Panc1 (cell line): Measurements from ENCODE around the gene IFT172. TPM values are rescaled to one million over a fixed set of nuclear protein-coding genes. Genes with fewer than 3 reads are reported as not detected.

Experiments used
- ATAC-seq: fragments of 200-7000 bp; cut with Tn5 transposase; 2 replicates; pipeline ENCODE4 v1.9.1; 2020; ENCODE audit warnings: mild to moderate bottlenecking, moderate library complexity
- BruUV-seq: library from RNA; stranded (reverse); fragments of 400-500 nt; replicated peaks from 2 replicates; lab custom pipeline; 2021; lab: Mats Ljungman, UMichigan
- CTCF ChIA-PET: fragments of 300-600 bp; sonication (Branson Sonifier 250); formaldehyde crosslinking; loops from one replicate; lab custom pipeline; 2022; ENCODE audit warnings: antibody characterized with exemption; lab: Charles Lee
- POLR2A ChIA-PET: fragments of 300-600 bp; sonication (Branson Sonifier 250); formaldehyde crosslinking; loops from one replicate; lab custom pipeline; 2022; ENCODE audit warnings: antibody characterized with exemption; lab: Charles Lee
- DNase-seq: peaks from one replicate; pipeline ENCODE4 v3.0.0-alpha.2; 2010; ENCODE audit warnings: low read depth, low spot score
- H3K27ac ChIP-seq: 2 replicates; pipeline ENCODE4 v1.5.1; 2011; ENCODE audit warnings: mild to moderate bottlenecking, low read length, inconsistent platforms
- H3K27me3 ChIP-seq: fragments of 200-500 bp; sonication (Bioruptor generic); 2 replicates; pipeline ENCODE4 v1.6.0; 2014; ENCODE audit warnings: low read length, inconsistent platforms; ENCODE audit not compliant: control insufficient read depth, insufficient read depth
- H3K36me3 ChIP-seq: fragments of 200-500 bp; sonication (Bioruptor generic); 2 replicates; pipeline ENCODE4 v1.5.1; 2014; ENCODE audit warnings: inconsistent platforms, mild to moderate bottlenecking, low read length, moderate library complexity; ENCODE audit not compliant: control insufficient read depth, insufficient read depth
- H3K4me1 ChIP-seq: 2 replicates; pipeline ENCODE4 v1.5.1; 2011; ENCODE audit warnings: inconsistent platforms, mild to moderate bottlenecking, low read length, moderate library complexity; ENCODE audit not compliant: control insufficient read depth, insufficient read depth
- H3K4me3 ChIP-seq, 2 experiments: 2 replicates each; pipeline ENCODE4 v1.5.1; 2011 to 2012; ENCODE audit warnings: low read depth in 2 of 2, low read length in 2 of 2, mild to moderate bottlenecking in 2 of 2, inconsistent platforms in 1 of 2, moderate library complexity in 1 of 2
- H3K9me3 ChIP-seq: fragments of 200-500 bp; sonication (Bioruptor generic); 2 replicates; pipeline ENCODE4 v1.5.1; 2014; ENCODE audit warnings: low read depth, mild to moderate bottlenecking, inconsistent platforms, low read length, moderate library complexity; ENCODE audit not compliant: control insufficient read depth, insufficient read depth
- POLR2AphosphoS5 ChIP-seq: IDR thresholded peaks from 2 replicates; pipeline ENCODE4 v1.6.1; 2012; ENCODE audit warnings: mild to moderate bottlenecking, low read depth, low read length, moderate library complexity
- REST ChIP-seq, 2 experiments: IDR thresholded peaks; 2 replicates each; pipeline ENCODE4 v1.6.1; 2011 to 2012; ENCODE audit warnings: low read depth in 2 of 2, control low read depth in 1 of 2, low read length in 1 of 2, mild to moderate bottlenecking in 1 of 2, moderate library complexity in 1 of 2; ENCODE audit not compliant: insufficient read depth in 1 of 2
- SIN3A ChIP-seq: IDR thresholded peaks from 2 replicates; pipeline ENCODE4 v1.6.1; 2012; ENCODE audit warnings: low read depth, mild to moderate bottlenecking, low read length, moderate library complexity, borderline replicate concordance; ENCODE audit not compliant: insufficient read depth
- TCF7L2 ChIP-seq: IDR thresholded peaks from 2 replicates; pipeline ENCODE4 v1.6.1; 2011; ENCODE audit warnings: mild to moderate bottlenecking, low read depth, low read length, inconsistent platforms
- in situ Hi-C: cut with HindIII; loops from 2 replicates; pipeline ENCODE4 v1.10.0; 2016; ENCODE audit warnings: low sequenced_read_pairs, low pct_unique_long_range_greater_than_20kb
- intact Hi-C: fragments of 100-400 bp; cut with micrococcal nuclease; formaldehyde crosslinking; loops from one replicate; pipeline ENCODE4 v1.10.0; 2022; ENCODE audit not compliant: unreplicated experiment
- total RNA-seq: library from RNA; stranded (reverse); gene quantifications from one replicate; pipeline ENCODE4 v1.2.1, GENCODE V29; 2021; ENCODE audit not compliant: unreplicated experiment
- TF ChIP-seq, protein P1 (sequence below): fragments of 450-650 bp; IDR thresholded peaks from 2 replicates; pipeline ENCODE4 v1.5.1; 2017; ENCODE audit warnings: mild to moderate bottlenecking

The IFT172 gene
- total RNA-seq, 1 experiment from 2014 or later = 16.7 TPM

DNA sequence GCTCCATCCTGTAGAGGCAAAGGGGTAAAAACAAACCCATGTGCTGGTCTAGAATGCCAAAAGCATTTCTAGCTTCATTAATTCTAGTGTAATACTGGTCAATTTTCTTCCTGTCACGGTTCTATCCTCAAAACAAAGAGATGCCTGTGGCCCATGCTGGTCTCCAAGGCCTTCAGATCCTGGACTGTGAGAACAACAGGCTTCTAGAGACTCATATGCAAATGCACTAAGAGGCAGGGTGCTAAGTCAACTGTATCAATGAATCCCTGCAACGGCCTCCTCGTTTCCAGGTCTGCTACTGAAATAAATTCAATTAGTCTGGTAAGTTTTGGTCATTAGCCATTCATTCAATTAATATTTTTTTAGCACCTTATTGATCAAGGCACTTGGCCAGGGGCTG, 4.0 kb downstream of the IFT172 start:
- Histone ChIP-seq H3K9me3 (no peaks in the 10 kb centered on the region), H3K4me1 (peaks cover 7% of the 10 kb centered on the region; the same call in 1 of the 2 replicates), H3K36me3 (no peaks in the 10 kb centered on the region), H3K27me3 (no peaks in the 10 kb centered on the region), H3K4me3 (no peak overlapping the region), H3K27ac (no peak overlapping the region)
- DNase-seq (no peak), ATAC-seq (no peak)
- intact Hi-C loops (no loop called here), in situ Hi-C loops (no loop called here)
- ChIA-PET POLR2A (no interaction called here), CTCF (no interaction called here)
- TF ChIP-seq SIN3A = no peak
- TF ChIP-seq TCF7L2 = no peak
- no peak for TF ChIP-seq POLR2AphosphoS5
- TF ChIP-seq, protein P1, sequence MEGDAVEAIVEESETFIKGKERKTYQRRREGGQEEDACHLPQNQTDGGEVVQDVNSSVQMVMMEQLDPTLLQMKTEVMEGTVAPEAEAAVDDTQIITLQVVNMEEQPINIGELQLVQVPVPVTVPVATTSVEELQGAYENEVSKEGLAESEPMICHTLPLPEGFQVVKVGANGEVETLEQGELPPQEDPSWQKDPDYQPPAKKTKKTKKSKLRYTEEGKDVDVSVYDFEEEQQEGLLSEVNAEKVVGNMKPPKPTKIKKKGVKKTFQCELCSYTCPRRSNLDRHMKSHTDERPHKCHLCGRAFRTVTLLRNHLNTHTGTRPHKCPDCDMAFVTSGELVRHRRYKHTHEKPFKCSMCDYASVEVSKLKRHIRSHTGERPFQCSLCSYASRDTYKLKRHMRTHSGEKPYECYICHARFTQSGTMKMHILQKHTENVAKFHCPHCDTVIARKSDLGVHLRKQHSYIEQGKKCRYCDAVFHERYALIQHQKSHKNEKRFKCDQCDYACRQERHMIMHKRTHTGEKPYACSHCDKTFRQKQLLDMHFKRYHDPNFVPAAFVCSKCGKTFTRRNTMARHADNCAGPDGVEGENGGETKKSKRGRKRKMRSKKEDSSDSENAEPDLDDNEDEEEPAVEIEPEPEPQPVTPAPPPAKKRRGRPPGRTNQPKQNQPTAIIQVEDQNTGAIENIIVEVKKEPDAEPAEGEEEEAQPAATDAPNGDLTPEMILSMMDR = no peak
- TF ChIP-seq REST (IDR thresholded peaks at IDR 0.05; ENCODE audit: insufficient read depth in 1 of 2, low read depth in 2 of 2, low read length in 1 of 2) = no peak
- BruUV-seq = no TSS peak

DNA sequence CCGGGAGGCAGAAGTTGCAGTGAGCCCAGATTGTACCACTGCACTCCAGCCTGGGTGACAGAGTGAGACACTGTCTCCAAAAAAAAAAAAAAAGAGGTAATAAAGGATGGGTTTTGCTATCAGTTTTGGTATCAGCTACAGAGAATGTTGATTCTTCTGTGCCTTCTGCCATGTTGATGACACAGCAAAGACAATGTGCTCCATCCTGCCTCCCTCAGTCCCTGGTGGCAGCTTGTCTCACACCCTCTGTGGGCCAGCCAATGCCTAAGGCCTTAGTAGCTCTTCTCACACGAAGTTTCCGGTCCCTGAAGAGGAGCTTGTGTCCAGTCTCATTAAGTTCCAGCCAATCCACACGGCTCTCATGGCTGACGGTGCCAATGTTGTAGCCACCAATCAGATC, 17.6 kb downstream of the IFT172 start:
- TF ChIP-seq REST (IDR thresholded peaks at IDR 0.05; ENCODE audit: insufficient read depth in 1 of 2, low read depth in 2 of 2, low read length in 1 of 2) (no peak), SIN3A (no peak), TCF7L2 (no peak), POLR2AphosphoS5 (no peak)
- TF ChIP-seq, protein P1 = no peak
- Histone ChIP-seq H3K27me3 (no peaks in the 10 kb centered on the region), H3K36me3 (no peaks in the 10 kb centered on the region), H3K27ac (no peak overlapping the region), H3K4me1 (no peaks in the 10 kb centered on the region), H3K4me3 (no peak overlapping the region), H3K9me3 (no peaks in the 10 kb centered on the region)
- CTCF ChIA-PET = no interaction called here
- BruUV-seq = no TSS peak
- ATAC-seq (no peak), DNase-seq (no peak)
- in situ Hi-C loops = no loop called here
- intact Hi-C loops = no loop called here
- POLR2A ChIA-PET = no interaction called here
